HG03045 (cell line): ENCODE measurements around the gene TDRD3.
A peak's percentile ranks its signal among the peaks of the same experiment; 100 is the strongest.

Source experiments
- ATAC-seq: cut with Tn5 transposase; IDR thresholded peaks from one replicate; pipeline ENCODE4 v1.9.1; 2021; ENCODE audit warnings: mild to moderate bottlenecking, moderate library complexity; ENCODE audit not compliant: unreplicated experiment

Gene TDRD3

DNA sequence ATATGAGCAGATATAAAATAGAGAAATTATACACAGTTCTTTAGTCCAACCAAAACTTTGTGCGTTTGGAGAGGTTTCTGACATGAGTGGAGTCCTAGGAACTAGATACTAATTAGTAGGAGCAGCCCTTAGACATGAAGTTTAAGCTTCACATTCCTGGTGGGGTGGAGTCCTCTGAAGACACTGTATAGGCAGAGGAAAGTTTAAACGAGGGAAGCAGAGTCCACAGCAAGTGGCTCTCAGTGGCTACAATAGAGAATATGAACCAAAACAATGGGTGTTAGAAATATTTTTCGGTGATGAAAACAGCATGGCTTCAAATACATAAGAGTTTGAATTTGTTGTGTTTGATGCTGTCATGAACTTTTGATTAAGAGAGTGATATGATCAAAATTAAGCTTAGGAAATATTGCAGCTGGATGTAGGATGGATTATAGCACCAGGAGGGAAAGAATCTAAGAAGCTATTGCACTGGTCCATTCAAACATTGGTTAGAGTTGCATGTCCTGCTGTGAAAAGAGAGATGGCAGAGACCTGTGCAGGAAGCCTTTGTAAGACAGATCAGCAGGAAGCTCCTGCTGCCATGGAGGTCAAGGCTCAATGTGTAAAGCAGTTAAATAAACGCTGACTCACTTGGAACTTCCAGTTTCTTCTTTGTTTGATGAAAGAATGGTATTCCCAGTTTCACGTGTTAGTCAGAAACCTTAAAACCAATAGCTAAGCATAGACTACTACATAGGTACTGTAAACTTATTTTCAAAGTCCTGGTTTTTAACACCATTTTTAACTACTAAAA is 175.2 kb downstream of the TDRD3 start:
- ATAC-seq = no peak

DNA sequence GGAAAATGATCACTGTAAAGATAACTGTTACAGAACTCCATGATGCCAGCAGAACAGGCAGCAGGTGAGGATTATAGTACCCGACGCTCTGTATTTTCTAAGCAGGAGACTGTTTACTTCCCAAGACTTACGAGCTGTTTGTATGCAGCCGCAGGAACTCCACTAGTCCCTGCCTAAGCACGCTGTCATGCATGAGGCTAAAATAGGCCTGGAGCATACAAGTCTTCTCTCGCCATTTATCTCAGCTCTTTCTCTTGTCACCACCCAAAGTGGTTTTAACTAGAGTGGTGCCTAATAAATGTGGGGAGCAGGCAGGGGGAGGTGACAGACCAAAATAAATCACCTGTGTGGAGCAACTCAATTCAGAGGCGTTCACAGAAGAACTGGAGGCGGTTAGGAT is 175.8 kb downstream of the TDRD3 start:
- ATAC-seq = no peak

DNA sequence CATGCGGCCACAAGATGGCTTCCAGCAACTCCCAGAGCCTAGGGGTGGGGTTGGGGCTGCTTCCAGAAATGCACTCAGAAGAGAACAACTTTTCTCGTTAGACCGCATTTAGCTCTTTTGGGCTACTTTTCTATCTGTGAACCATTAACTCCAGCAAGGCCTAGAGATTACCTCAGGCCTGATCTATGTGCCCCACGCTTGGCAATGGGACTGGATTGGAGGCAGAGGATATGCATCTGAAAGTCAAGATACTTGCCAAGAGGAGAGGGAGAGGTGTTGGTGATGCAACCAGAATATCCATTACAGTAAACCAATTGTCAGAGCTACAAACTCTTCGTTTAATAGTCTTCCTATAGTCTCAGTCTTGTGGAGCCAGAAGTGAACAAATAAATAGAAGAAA is 177.7 kb downstream of the TDRD3 start:
- ATAC-seq = no peak

DNA sequence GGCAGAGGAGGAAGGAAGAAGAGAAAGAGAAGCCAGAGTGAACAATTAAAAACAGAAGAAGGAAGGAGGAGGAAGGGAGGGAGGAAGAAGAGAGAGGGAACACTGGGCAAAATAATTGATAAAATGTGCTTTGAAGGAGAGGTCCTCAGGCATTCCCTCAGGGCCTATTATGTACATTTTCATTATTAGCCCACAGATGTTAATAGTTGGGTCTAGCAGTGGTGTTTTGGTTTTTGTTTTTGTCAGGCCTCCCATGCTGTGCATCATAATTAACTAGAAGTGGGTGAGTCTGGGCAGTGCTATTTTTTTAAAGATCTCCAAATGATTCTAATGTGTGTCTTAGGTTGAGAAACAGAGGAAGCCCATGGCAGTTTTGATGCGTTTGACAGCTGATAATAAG is 178.1 kb downstream of the TDRD3 start:
- ATAC-seq = no peak

DNA sequence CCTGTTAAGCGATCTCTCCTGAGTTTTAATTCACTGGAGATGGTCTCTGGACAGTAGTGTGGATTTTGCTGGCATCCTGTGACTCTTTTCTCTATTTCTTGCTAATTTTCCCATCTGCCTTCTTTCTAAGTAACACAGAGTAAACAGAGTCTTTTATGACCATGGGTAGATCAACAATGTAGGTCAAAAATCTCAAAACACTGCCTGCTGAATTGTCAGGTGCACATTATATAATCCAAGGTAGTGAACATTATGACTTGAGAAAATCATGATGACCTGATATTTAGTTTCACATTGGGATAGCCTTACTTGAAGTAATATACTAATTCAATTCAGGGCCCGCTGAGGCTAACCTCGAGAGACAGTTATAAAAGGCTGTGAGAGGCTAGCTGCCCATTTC is 180.7 kb downstream of the TDRD3 start:
- ATAC-seq = no peak

DNA sequence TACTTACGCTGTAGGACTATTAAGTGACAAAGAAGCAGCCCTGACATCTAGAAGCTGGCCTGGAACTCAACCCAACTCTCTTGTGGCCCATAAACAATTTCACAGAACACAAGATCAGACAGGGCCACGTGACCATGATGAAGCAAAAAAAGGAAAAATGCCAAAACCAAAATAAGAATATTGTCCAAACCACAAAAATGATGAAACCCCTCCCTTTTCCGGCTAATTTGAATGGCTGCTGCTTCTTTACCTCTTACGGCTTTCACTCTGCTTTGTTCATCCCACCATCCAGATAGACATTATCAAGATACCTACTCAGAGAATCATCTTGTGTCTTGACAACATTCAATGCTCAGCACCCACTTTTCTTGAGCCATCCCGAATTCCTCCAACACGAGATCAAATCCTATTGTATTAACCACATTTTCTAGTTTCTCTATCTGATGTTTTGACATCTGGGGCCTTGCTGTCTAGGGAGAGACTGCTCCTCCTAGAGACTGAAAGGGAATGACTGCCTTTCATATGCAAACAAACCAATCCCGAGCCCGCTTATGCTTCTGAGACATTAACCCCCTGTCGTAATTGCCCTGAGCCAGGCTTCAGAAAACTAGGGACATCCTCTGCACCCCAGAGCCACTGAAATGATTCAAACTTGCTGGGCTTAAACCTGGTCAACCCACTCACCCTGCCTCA is 186.3 kb downstream of the TDRD3 start:
- no peak for ATAC-seq

DNA sequence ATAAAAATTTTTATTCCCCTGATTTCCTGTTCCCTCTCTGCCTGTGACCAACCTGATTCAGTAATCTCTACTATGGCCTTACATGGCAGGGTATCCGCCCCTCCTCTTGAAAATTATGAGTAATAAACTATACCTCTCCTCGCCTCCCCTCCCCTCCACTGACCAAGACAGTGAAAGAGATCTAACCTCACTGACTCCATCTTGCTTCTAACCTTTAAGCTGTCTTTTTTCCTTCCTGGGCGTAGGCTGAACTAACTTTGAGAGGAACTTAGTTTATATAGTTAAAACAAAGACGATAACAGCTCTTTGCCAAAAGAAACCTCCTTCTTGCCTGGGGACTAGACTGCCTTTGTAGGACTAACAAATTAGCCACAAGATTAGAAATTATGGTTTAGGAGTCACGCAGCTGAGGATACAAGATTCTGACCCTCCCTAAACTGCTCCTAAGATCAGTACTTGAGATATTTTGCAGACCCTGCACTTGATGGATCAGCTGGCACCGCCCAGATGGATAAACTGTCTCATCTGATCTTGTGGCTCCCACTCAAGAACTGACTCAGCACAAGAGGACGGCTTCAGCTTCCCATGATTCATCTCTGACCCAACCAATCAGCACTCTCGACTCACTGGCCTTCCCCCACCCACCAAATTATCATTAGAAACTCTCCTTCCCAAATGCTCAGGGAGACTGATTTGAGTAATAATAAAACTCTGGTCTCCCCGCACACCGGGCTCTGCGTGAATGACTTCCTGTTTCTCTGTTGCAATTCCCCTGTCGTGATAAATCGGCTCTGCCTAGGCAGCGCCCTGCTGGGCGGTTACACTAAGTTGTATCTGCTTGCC is 187.1 kb downstream of the TDRD3 start:
- no peak for ATAC-seq

DNA sequence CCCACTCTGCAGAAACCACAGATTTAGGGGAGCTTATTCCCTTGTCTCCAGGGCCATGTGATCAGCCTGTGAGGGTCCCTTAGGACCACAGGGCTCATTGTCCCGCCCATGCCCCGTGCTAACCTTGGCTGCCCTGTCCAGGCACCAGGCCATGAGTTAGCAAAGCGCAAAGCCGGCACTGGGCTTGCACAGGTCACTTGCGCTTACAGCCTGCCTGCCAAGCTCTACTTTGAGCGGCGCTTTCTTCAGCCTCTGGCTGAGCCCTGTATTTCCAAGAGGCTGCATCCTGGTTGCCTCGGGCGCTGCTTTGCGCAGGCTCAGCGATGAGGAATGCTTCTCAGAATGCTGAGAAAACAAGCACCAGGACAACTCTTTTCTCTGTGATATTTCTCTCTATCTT is 188.0 kb downstream of the TDRD3 start:
- ATAC-seq = no peak

DNA sequence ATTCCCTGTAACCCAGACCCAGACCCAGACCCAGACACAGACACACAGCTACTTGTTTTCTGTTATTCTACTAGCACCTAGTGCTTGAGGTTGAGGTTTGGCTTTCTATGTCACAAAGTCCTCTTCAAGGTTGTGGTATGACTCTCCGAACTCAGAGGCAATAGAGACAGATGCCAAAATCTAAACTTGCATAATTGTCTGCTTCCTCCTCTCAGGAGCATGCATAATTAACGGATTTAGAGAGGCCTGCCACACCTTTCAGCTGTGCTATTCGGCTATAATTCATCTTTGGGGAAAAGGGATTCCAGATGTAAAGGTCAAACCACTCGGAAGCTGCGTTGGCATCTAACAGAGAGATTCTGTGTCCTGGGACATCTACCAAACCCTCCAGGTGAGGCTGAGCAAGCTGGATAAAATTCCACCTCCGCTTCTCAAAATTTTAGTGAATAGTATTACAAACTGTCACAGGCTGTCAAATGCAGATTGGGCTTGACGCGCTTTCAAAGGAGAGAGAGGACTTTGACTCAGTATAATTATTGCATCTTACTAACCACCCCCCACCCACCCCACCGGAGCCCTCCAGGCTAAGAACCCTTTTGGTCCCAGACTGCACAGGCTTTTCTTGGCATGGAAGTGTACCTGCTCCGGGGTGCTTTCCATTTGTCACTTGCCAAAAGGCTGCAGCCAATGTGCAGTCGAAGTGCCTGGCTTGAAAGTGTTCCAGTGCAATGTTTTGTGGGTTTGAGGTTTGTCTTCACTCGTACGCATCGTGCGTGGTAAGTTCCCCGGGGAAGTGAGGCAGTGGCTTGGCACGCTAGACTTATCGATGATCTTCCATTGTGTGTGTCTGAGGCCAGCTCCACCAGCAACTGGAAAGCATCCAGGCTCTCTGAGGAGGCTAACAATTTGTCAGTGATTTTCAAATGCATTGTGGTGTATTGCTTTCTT is 194.1 kb downstream of the TDRD3 start:
- ATAC-seq = peak; percentile 56

DNA sequence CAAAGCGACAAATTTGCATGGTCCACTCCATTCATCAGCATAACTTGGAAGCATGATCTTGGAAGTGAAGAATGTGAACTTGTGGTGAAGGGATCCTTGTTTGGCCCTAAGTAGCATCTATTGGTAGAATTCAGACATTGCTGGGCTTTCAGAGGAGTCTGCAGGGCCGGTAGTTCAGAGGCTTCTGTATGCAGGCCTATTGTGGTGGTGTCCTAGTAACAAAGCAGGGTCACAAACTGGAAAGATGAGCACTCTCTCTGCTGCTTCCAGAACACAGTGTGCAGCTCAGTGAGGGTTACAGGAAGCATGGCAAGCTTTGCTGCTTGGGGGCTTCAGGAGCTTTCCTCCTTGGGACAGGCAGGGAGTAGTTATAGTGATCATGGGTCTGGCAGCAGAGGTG is 206.0 kb downstream of the TDRD3 start:
- no peak for ATAC-seq

DNA sequence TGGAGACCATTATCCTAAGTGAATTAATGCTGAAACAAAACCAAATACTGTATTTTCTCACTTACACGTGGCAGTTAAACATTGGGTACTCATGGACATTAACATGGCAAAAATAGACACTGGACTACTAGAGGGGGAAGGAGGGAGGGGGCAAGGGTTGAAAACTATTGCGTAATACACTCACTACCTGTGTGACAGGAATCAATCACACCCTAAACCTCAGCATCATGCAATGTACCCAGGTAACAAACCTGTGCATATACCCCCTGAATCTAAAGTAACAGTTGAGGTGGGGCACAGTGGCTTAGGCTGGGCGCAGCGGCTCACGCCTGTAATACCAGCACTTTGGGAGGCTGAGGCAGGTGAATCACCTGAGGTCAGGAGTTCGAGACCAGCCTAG is 207.0 kb downstream of the TDRD3 start:
- no peak for ATAC-seq

DNA sequence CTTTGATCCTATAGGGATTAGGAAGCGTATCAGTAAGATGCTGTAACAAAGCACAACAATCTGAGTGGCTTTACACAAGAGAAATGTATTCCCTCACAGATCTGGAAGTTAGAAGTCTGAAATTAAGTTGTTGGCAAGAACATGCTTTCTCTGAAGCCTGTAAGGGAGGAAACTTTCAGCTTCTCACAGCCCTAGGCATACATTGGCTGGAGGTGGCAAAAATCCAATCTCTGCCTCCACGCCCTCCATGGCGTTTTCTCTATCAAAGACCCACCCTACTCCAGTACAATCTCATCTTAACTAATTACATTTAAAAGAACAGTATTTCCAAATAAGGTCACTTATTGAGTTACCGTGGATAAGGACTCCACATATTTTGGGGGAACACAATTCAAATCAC is 211.9 kb downstream of the TDRD3 start:
- no peak for ATAC-seq

DNA sequence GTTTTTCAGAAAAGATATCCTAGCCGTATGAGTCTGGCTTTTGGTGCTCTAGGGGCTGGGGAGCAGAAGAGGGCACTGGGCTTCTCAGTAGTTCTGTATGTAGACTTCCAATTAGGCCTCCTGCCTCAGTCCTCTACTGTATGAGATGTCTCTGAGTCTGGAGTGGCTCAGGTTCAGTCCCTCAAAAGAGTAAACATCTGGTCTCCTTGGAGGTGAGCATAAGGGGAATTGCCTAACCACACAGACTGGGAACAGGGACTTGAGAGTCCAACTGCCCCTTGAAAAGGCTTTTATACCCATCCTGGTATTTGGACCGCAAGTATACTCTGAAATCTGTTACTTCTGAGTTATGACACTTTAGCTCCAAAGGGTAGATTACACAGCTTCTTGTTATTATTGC is 214.5 kb downstream of the TDRD3 start:
- no peak for ATAC-seq

DNA sequence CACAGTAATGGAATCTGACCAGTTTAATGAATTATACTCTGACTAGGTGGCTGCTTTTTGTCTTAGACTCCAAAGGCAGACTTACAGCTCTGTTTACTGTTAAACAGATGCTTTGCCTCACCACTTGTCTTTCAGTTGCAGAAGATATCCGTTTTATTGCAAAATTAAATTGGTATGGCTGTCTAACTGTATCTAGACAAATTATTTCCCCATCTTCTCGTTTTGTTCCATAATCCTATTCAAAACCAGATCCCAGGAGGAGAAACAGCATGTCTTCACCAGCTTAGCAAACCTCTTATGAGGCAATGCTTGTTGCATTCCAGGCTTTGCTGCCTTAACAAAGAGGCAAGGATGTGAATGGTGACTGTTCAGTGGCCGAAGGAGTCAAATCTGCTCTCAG is 215.6 kb downstream of the TDRD3 start:
- no peak for ATAC-seq

DNA sequence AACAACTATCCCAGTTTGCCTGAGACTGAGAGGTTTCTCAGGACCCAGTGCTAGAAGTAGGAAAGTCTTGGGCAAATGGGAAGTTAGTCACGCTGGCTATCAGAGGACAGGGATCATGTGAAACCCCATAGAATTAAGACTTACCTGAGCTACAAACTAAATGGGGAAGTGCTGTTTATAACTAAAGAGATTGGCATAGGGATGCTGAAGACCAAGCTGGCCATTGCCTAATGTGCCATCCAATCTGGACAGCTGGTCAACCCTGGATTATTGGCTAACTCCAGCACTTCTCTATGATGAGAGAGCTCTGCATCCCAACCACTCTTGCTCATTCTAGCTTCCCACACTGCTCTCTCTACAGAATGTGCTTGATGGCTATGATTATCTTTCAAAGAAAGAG is 216.1 kb downstream of the TDRD3 start:
- no peak for ATAC-seq

DNA sequence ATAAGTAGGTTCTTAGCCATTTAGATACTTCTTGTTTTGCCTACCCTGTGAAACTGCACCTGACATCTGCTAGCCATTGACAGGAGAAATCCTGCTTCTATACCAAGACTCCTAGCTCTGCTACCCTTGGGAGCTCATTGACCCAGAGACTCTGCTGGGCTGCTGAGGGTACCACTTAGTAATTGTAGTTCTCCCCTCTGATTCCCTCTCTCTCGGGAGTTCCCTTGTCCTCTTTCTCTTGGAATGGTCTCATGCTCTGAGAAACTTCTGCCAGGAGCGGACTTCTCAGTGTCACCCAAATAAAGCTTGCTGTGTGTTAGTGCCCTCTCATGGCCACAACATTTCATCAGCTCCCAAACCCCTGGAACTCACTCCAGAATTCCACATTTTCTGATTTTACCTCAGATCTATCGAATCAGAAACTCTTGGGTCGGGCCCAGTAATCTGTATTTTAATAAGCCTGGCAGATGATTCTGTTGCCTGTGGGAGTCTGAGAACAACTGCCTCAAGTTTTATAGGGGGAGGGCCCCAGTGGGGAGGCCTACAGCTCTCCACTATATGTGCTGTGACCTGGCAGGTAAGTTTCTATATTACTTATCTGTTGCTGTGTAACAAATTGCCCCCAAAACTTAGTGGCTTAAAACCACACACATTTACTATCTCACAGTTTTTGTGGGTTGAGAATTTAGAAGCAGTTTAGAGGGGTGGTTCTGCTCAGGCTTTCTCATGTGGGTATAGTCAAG is 221.1 kb downstream of the TDRD3 start:
- no peak for ATAC-seq

DNA sequence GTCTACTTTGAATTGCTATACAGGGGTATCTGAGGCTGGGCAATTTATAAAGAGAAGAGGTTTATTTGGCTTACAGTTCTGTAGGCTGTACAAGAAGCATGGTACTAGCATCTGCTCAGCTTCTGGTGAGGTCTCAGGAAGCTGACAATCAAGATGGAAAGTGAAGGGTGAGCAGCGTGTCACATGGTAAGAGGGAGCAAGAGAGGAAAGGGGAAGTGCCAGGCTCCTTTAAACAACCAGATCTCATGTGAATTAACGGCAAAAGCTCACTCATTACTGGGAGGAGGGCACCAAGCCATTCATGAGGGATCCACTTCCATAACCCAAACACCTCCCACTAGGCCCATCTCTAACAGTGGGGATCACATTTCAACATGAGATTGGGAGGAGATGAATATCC is 222.4 kb downstream of the TDRD3 start:
- no peak for ATAC-seq

DNA sequence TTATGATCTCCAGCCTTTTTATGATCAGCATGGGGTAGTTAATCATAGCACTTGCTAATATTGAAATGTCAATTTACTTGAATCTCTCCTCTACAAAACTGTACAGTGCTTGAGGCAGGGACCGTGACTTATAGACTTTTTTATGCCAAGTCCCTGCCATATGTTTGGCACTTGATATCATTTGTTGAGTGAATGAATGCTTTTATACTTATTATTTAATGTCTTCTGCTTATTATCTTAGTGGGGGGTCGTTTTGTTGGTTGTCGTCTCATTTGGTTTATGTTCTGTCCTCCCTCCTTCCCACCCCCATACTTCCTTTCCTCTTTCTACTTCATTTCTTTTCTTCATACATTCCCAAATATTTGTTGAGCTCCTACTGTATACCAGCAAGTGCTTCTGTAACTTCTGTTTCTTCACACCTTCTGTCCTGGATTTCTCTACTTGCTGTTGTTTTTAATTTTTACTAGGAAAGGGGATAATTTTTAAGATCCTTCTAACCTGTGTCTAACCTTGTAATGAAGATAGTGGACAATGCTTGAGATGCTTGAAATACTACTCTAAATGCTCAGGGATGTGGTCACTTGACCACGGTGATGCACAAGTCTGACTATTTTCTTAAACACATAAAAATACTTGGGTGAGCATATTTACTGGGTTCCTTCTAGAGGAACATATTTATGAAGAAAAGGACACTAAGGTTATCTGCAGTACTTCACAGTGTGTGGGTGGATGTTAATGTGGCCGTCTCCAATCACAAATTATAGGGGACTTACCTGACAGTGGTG is 223.8 kb downstream of the TDRD3 start:
- no peak for ATAC-seq

DNA sequence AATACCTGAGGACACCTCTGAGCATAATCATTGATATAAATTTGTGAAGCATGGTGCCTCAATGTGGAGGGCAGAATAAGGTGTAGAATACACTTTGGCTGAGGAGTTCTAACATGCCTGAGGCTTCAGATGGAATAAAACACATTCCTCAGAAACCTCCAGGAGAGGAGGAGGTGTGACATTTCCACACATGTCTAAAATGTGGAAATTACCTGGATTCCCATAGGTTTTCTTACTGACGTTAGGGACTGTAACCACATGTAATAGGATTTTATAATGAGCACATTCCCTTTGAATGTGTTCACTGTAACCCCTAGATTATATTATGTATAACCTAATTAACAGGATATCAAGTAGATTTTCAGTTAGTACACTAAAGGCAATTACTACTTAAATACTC is 226.1 kb downstream of the TDRD3 start:
- no peak for ATAC-seq
